ENCODE results near the gene CARS1.

CARS1 gene

GRCh38 chr11:2955906-2956476, 101.2 kb downstream of the CARS1 start:
- DNase-seq (ENCODE audit: low spot score) = no peak

- no peak for DNase-seq (ENCODE audit: low spot score)
These were observed 103.0 kb downstream of the CARS1 start for GRCh38 chr11:2954263-2954662.

- DNase-seq (ENCODE audit: low spot score) = no peak
These were observed 104.9 kb downstream of the CARS1 start for GRCh38 chr11:2952290-2952689.

- DNase-seq (ENCODE audit: low spot score) = no peak
These were observed 105.8 kb downstream of the CARS1 start for GRCh38 chr11:2951231-2952110.
